Smooth muscle cell (in vitro differentiated cells): Measurements from ENCODE around the gene SLC1A2. TPM values are rescaled to one million over a fixed set of nuclear protein-coding genes. Genes with fewer than 3 reads are reported as not detected.

Experiments used
- DNase-seq: peaks from one replicate; lab custom pipeline; 2025; ENCODE audit not compliant: unreplicated experiment; lab: John Stamatoyannopoulos, UW
- H2AFZ ChIP-seq: fragments of 200-600 bp; sonication (generic); 2 replicates; pipeline ENCODE4 v1.6.0; 2016; ENCODE audit warnings: antibody characterized with exemption, low read depth, mild to moderate bottlenecking
- H3F3A ChIP-seq: fragments of 200-600 bp; sonication (generic); 2 replicates; pipeline ENCODE4 v1.6.0; 2017; ENCODE audit warnings: antibody characterized with exemption, low read depth
- H3K27ac ChIP-seq: fragments of 200-600 bp; sonication (generic); 2 replicates; pipeline ENCODE4 v1.5.1; 2016; ENCODE audit warnings: low read depth, mild to moderate bottlenecking
- H3K27me3 ChIP-seq: fragments of 200-600 bp; sonication (generic); 2 replicates; pipeline ENCODE4 v1.6.1; 2016; ENCODE audit warnings: low read depth, mild to moderate bottlenecking
- H3K36me3 ChIP-seq: fragments of 200-600 bp; sonication (generic); 2 replicates; pipeline ENCODE4 v1.5.1; 2016; ENCODE audit warnings: low read depth
- H3K4me1 ChIP-seq: fragments of 200-600 bp; sonication (generic); 2 replicates; pipeline ENCODE4 v1.5.1; 2016; ENCODE audit warnings: low read depth
- H3K4me2 ChIP-seq: fragments of 200-600 bp; sonication (generic); 2 replicates; pipeline ENCODE4 v1.6.0; 2016; ENCODE audit warnings: mild to moderate bottlenecking
- H3K4me3 ChIP-seq: fragments of 200-600 bp; sonication (generic); 2 replicates; pipeline ENCODE4 v1.5.1; 2016; ENCODE audit warnings: mild to moderate bottlenecking
- H3K79me2 ChIP-seq: fragments of 200-600 bp; sonication (generic); 2 replicates; pipeline ENCODE4 v1.6.0; 2016; ENCODE audit warnings: low read depth, mild to moderate bottlenecking
- H3K9ac ChIP-seq: fragments of 200-600 bp; sonication (generic); 2 replicates; pipeline ENCODE4 v1.6.0; 2016; ENCODE audit warnings: low read depth
- H3K9me3 ChIP-seq: fragments of 200-600 bp; sonication (generic); replicated peaks from 2 replicates; pipeline ENCODE4 v1.5.1; 2016; ENCODE audit warnings: low read depth
- H4K20me1 ChIP-seq: fragments of 200-600 bp; sonication (generic); 2 replicates; pipeline ENCODE4 v1.6.0; 2016; ENCODE audit warnings: low read depth
- CTCF ChIP-seq: fragments of 200-600 bp; sonication (generic); IDR thresholded peaks from 2 replicates; pipeline ENCODE4 v1.5.1; 2017; ENCODE audit warnings: borderline replicate concordance, mild to moderate bottlenecking, antibody characterized with exemption; ENCODE audit not compliant: insufficient read depth, poor library complexity, severe bottlenecking
- WGBS: methylation state at CpG from one replicate; pipeline ENCODE4 v1.1.7; 2016; ENCODE audit warnings: low lambda C conversion rate; 5-methylcytosine and 5-hydroxymethylcytosine counted together
- polyA plus RNA-seq: library from polyadenylated mRNA; unstranded; fragments of >200 nt; fragmentation: Nextera tagmentation; extraction: Ambion mirVana; gene quantifications from 2 replicates; pipeline ENCODE4 v1.2.1, GENCODE V29; 2016
- total RNA-seq: library from RNA; depleted of rRNA; stranded (reverse); fragments of >200 nt; gene quantifications from 2 replicates; pipeline ENCODE4 v1.2.3, GENCODE V29; 2014

The SLC1A2 gene
- total and polyA plus RNA-seq, 2 experiments from 2014 or later, result 3.6 TPM; not detected in 1

DNA sequence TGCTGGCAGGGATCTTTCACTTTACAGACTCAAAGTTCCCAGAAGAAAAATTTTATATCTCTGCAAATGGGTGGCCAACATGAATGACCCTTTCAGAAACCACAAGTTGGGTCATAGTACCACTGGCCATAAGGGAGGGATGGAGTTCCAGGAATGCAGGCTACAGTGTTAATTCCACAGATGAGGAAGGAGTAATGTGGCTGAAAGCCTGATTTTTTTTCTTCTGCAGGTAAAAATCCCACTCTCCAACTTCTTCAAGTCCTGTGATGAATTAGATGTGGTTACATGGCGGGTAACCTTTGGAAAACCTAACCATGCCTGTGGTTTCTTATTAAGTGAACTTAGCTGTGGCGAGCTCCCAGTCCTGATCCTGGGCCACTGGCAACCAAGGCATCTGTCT lies 103.2 kb downstream of the SLC1A2 start:
- Histone ChIP-seq H3K9ac (no peak overlapping the region), H3K36me3 (no peaks in the 10 kb centered on the region), H3K27ac (no peak overlapping the region), H3K9me3 (no peaks in the 10 kb centered on the region), H3K4me1 (peaks cover 9% of the 10 kb centered on the region), H3K4me2 (no peak overlapping the region), H3K27me3 (no peaks in the 10 kb centered on the region), H3K4me3 (no peak overlapping the region), H2AFZ (no peak overlapping the region), H3K79me2 (no peaks in the 10 kb centered on the region), H3F3A (no peaks in the 10 kb centered on the region), H4K20me1 (no peaks in the 10 kb centered on the region)
- WGBS, result 98% methylated on average over 2 of the region's 2 CpGs
- TF ChIP-seq CTCF, result no peak
- no peak for DNase-seq

DNA sequence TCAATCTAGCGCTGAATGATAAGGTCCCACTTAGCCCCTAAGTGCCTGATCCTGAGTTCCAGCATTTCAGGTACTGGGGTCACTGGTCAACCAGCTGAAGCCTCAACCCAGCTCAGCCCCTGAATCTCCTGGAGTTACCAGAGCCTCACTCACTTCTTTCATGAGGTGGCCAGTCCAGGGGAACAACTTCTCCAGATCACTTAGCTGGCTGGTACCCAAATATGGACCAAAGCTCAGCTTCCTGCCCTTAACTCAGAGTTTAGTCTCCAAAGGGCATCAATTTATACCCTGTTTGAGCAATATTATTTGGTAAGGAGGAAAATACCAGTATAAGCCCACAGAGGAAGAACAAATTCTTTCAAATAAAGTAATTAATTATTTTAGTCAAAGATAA lies 105.6 kb downstream of the SLC1A2 start:
- no peaks in the 10 kb centered on the region for H3K27me3 ChIP-seq
- no peaks in the 10 kb centered on the region for H3K36me3 ChIP-seq
- DNase-seq, result no peak
- WGBS, result 83% methylated on average over 1 of the region's 1 CpG
- no peak overlapping the region for H3K27ac ChIP-seq
- H3K9me3 ChIP-seq, result no peaks in the 10 kb centered on the region
- H3K4me2 ChIP-seq, result no peak overlapping the region
- H3K4me3 ChIP-seq, result no peak overlapping the region
- no peaks in the 10 kb centered on the region for H3K79me2 ChIP-seq
- H3K9ac ChIP-seq, result no peak overlapping the region
- H4K20me1 ChIP-seq, result no peaks in the 10 kb centered on the region
- H3K4me1 ChIP-seq, result no peaks in the 10 kb centered on the region
- H3F3A ChIP-seq, result no peaks in the 10 kb centered on the region
- TF ChIP-seq CTCF, result no peak
- no peak overlapping the region for H2AFZ ChIP-seq

DNA sequence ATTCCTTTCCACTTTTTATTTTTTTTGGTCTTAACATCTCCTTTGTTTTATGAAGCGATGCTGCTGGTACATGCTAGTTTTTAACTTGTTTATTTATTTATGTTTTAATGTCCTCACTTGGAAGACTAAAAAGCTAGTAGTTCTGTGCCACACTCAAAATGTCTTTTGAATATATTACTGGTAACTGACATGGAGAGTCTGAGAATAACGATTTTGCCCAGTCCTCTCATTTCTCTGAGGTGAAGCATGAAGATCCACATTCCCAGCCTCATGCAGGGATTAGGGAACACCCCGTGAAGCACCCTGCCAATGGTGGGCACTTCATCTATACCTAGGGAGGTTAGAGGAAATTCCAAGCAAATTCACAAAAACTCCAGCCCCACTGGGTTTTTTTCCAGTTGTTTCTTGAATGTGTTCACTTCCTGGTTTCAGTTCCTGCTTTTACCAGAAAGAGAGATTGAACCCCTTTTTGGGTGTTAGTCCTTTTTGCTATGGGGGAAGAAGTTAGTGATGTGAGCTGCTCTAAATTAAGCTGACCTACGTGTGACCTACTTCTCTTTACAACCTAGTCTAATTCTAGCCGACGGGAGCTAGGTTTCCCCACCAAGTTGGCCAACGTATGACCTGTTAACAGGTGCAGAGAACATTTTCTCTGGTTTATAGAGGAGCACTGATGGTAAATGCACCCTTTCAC lies 106.1 kb downstream of the SLC1A2 start:
- Histone ChIP-seq H3K4me3 (no peak overlapping the region), H3K4me2 (no peak overlapping the region), H3F3A (no peaks in the 10 kb centered on the region), H3K27ac (no peak overlapping the region), H2AFZ (no peak overlapping the region), H3K4me1 (no peaks in the 10 kb centered on the region), H3K36me3 (no peaks in the 10 kb centered on the region), H3K27me3 (no peaks in the 10 kb centered on the region), H4K20me1 (no peaks in the 10 kb centered on the region), H3K9ac (no peak overlapping the region), H3K79me2 (no peaks in the 10 kb centered on the region), H3K9me3 (no peaks in the 10 kb centered on the region)
- DNase-seq, result no peak
- WGBS, result 81% methylated on average over 7 of the region's 7 CpGs
- no peak for TF ChIP-seq CTCF

- Histone ChIP-seq H3K9ac (no peak overlapping the region), H3K4me1 (no peaks in the 10 kb centered on the region), H3K27me3 (no peaks in the 10 kb centered on the region), H3K79me2 (no peaks in the 10 kb centered on the region), H3K36me3 (no peaks in the 10 kb centered on the region), H4K20me1 (no peaks in the 10 kb centered on the region), H3K4me2 (no peak overlapping the region), H2AFZ (no peak overlapping the region), H3K4me3 (no peak overlapping the region), H3K9me3 (no peaks in the 10 kb centered on the region), H3K27ac (no peak overlapping the region), H3F3A (no peaks in the 10 kb centered on the region)
- TF ChIP-seq CTCF, result no peak
- 63% methylated on average over 3 of the region's 3 CpGs for WGBS
- no peak for DNase-seq
Observed at GRCh38 chr11:35311331-35311730, 108.0 kb downstream of the SLC1A2 start.
